ENCODE results near the gene GPR63.

Gene GPR63

GRCh38 chr6:96749891-96750290 lies 87.4 kb downstream of the GPR63 start:
- DNase-seq = no peak
